Measurements from ENCODE around the gene MOCS1. TPM values are rescaled to one million over a fixed set of nuclear protein-coding genes. Genes with fewer than 3 reads are reported as not detected.
"Not testable (repeated sequence)": the region's sequence is repeated elsewhere in the genome, so short reads cannot be mapped to it uniquely, and the experiment has no call there.

Gene MOCS1
- total and polyA plus RNA-seq, 2 donors (not counting 1 experiment from before 2014, with no cell fraction given): 0.15 TPM; not detected in 1

DNA sequence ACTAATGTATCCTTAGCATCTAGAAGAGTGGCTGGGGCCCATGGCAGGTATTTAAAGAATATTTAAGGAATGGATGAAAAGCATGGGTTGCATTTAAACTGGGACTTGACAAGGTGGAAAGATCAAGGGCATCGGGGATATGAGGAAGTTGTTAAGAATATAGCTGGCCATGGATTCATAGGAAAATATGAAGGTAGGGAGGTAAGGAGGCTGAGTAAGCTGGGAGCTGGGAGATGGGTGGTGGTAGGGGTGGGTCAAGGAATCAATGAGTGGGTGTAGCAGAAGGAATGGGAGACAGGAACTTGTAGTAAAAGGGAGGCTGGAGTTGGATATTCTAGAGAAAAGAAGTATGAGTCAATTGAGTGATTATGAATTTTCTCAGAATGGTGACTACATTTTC, 44.0 kb upstream of the MOCS1 start:
- 73% methylated on average over 1 of the region's 1 CpG for WGBS (ENCODE audit: insufficient coverage)
- H3K9ac ChIP-seq (ENCODE audit: low read length): no peak overlapping the region
- intact Hi-C loops (cut with micrococcal nuclease): no loop called here
- TF ChIP-seq, protein P1, sequence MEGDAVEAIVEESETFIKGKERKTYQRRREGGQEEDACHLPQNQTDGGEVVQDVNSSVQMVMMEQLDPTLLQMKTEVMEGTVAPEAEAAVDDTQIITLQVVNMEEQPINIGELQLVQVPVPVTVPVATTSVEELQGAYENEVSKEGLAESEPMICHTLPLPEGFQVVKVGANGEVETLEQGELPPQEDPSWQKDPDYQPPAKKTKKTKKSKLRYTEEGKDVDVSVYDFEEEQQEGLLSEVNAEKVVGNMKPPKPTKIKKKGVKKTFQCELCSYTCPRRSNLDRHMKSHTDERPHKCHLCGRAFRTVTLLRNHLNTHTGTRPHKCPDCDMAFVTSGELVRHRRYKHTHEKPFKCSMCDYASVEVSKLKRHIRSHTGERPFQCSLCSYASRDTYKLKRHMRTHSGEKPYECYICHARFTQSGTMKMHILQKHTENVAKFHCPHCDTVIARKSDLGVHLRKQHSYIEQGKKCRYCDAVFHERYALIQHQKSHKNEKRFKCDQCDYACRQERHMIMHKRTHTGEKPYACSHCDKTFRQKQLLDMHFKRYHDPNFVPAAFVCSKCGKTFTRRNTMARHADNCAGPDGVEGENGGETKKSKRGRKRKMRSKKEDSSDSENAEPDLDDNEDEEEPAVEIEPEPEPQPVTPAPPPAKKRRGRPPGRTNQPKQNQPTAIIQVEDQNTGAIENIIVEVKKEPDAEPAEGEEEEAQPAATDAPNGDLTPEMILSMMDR (IDR thresholded peaks at IDR 0.05): no peak
- TF ChIP-seq EZH2 (IDR thresholded peaks at IDR 0.05; ENCODE audit: borderline replicate concordance, insufficient read depth, low read depth, low read length, poor library complexity, severe bottlenecking): no peak
- H3K27ac ChIP-seq (ENCODE audit: low read length in 2 of 2): no peak overlapping the region
- Mint-ChIP-seq H3K4me3 (no peak overlapping the region), H3K9me3 (ENCODE audit: insufficient read depth) (no peaks in the 10 kb centered on the region), H3K4me1 (no peaks in the 10 kb centered on the region), H3K27ac (no peak overlapping the region), H3K27me3 (peaks cover 11% of the 10 kb centered on the region)
- H4K20me1 ChIP-seq (ENCODE audit: control insufficient read depth, insufficient read depth, low read length, poor library complexity, severe bottlenecking): no peaks in the 10 kb centered on the region
- CTCF ChIA-PET: no interaction called here
- POLR2A ChIA-PET: no interaction called here
- no peaks in the 10 kb centered on the region for H3K36me3 ChIP-seq (replicated peaks in 1 of 2; ENCODE audit: control extremely low read depth in 1 of 2, control insufficient read depth in 1 of 2, extremely low read depth in 1 of 2, insufficient read depth in 2 of 2, low read length in 1 of 2)
- H3K79me2 ChIP-seq (ENCODE audit: control insufficient read depth, insufficient read depth, low read length): no peaks in the 10 kb centered on the region
- no peak overlapping the region for H3K4me3 ChIP-seq (ENCODE audit: control extremely low read depth in 1 of 5, extremely low read depth in 1 of 5, insufficient read depth in 1 of 5, low read depth in 2 of 5, low read length in 4 of 5)
- peaks cover 0 to 4% (median 0%) of the 10 kb centered on the region in 4 experiments for H3K27me3 ChIP-seq (replicated peaks in 1 of 4; ENCODE audit: control extremely low read depth in 1 of 4, control insufficient read depth in 3 of 4, insufficient read depth in 4 of 4, low read length in 3 of 4)
- no peaks in the 10 kb centered on the region for H3K4me1 ChIP-seq (ENCODE audit: control insufficient read depth in 2 of 2, insufficient read depth in 2 of 2, low read length in 2 of 2)
- H3K4me2 ChIP-seq (replicated peaks; ENCODE audit: low read depth, low read length, poor library complexity, severe bottlenecking): no peak overlapping the region
- no peak for ATAC-seq (ENCODE audit: low read depth)
- no peak for DNase-seq
- H2AFZ ChIP-seq (ENCODE audit: insufficient read depth, low read depth, low read length, poor library complexity, severe bottlenecking): no peak overlapping the region
- no peaks in the 10 kb centered on the region for H3K9me3 ChIP-seq (ENCODE audit: control extremely low read depth in 1 of 3, control insufficient read depth in 2 of 3, insufficient read depth in 1 of 3, low read length in 2 of 3)

DNA sequence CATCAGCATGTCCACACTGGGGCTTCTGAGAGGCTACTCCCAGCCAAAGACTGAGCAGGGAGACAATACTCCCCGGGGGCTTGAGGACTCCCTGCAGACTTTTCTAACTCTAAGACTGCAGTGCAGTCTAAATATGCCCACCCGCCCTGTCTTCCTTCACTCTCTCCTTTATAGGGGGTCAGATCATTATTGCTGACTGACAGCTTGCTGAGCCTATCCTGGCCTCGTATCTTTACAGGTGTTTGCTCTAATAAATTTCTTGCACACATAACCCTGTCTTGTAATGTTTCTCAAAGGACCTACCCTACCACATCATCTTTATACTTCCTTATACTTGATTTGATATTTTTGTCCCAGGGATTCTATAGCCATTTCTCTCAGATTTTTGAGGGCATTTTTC, 39.4 kb upstream of the MOCS1 start:
- TF ChIP-seq, protein P1 (IDR thresholded peaks at IDR 0.05): no peak
- no peak for TF ChIP-seq EZH2 (IDR thresholded peaks at IDR 0.05; ENCODE audit: borderline replicate concordance, insufficient read depth, low read depth, low read length, poor library complexity, severe bottlenecking)
- ChIA-PET CTCF (no interaction called here), POLR2A (no interaction called here)
- no peaks in the 10 kb centered on the region for H3K27me3 ChIP-seq (replicated peaks in 1 of 4; ENCODE audit: control extremely low read depth in 1 of 4, control insufficient read depth in 3 of 4, insufficient read depth in 4 of 4, low read length in 3 of 4)
- H4K20me1 ChIP-seq (ENCODE audit: control insufficient read depth, insufficient read depth, low read length, poor library complexity, severe bottlenecking): no peaks in the 10 kb centered on the region
- H3K9me3 ChIP-seq (ENCODE audit: control extremely low read depth in 1 of 3, control insufficient read depth in 2 of 3, insufficient read depth in 1 of 3, low read length in 2 of 3): no peaks in the 10 kb centered on the region
- no peak for ATAC-seq (ENCODE audit: low read depth)
- no peak overlapping the region for H2AFZ ChIP-seq (ENCODE audit: insufficient read depth, low read depth, low read length, poor library complexity, severe bottlenecking)
- H3K36me3 ChIP-seq (replicated peaks in 1 of 2; ENCODE audit: control extremely low read depth in 1 of 2, control insufficient read depth in 1 of 2, extremely low read depth in 1 of 2, insufficient read depth in 2 of 2, low read length in 1 of 2): no peaks in the 10 kb centered on the region
- Mint-ChIP-seq H3K4me1 (no peaks in the 10 kb centered on the region), H3K27ac (no peak overlapping the region), H3K4me3 (no peak overlapping the region), H3K27me3 (peaks cover 6% of the 10 kb centered on the region), H3K9me3 (ENCODE audit: insufficient read depth) (peaks cover 4% of the 10 kb centered on the region)
- no peak overlapping the region for H3K4me3 ChIP-seq (ENCODE audit: control extremely low read depth in 1 of 5, extremely low read depth in 1 of 5, insufficient read depth in 1 of 5, low read depth in 2 of 5, low read length in 4 of 5)
- H3K4me2 ChIP-seq (replicated peaks; ENCODE audit: low read depth, low read length, poor library complexity, severe bottlenecking): no peak overlapping the region
- DNase-seq: no peak
- no peaks in the 10 kb centered on the region for H3K4me1 ChIP-seq (ENCODE audit: control insufficient read depth in 2 of 2, insufficient read depth in 2 of 2, low read length in 2 of 2)
- no peaks in the 10 kb centered on the region for H3K79me2 ChIP-seq (ENCODE audit: control insufficient read depth, insufficient read depth, low read length)
- WGBS (ENCODE audit: insufficient coverage): 64% methylated on average over 2 of the region's 3 CpGs
- H3K27ac ChIP-seq (ENCODE audit: low read length in 2 of 2): no peak overlapping the region
- intact Hi-C loops (cut with micrococcal nuclease): no loop called here
- no peak overlapping the region for H3K9ac ChIP-seq (ENCODE audit: low read length)

- H3K9ac ChIP-seq (ENCODE audit: low read length); H3K9me3 ChIP-seq (ENCODE audit: control extremely low read depth in 1 of 3, control insufficient read depth in 2 of 3, insufficient read depth in 1 of 3, low read length in 2 of 3); H3K4me1 ChIP-seq (ENCODE audit: control insufficient read depth in 2 of 2, insufficient read depth in 2 of 2, low read length in 2 of 2); POLR2A ChIA-PET; H3K9me3 Mint-ChIP-seq (ENCODE audit: insufficient read depth); intact Hi-C loops (cut with micrococcal nuclease); H3K4me3 Mint-ChIP-seq; H3K79me2 ChIP-seq (ENCODE audit: control insufficient read depth, insufficient read depth, low read length); H4K20me1 ChIP-seq (ENCODE audit: control insufficient read depth, insufficient read depth, low read length, poor library complexity, severe bottlenecking); H3K27ac ChIP-seq (ENCODE audit: low read length in 2 of 2); H3K4me2 ChIP-seq (replicated peaks; ENCODE audit: low read depth, low read length, poor library complexity, severe bottlenecking); DNase-seq; CTCF ChIA-PET; H3K27ac Mint-ChIP-seq; ATAC-seq (ENCODE audit: low read depth); H2AFZ ChIP-seq (ENCODE audit: insufficient read depth, low read depth, low read length, poor library complexity, severe bottlenecking); H3K27me3 ChIP-seq (replicated peaks in 1 of 4; ENCODE audit: control extremely low read depth in 1 of 4, control insufficient read depth in 3 of 4, insufficient read depth in 4 of 4, low read length in 3 of 4); H3K4me3 ChIP-seq (ENCODE audit: control extremely low read depth in 1 of 5, extremely low read depth in 1 of 5, insufficient read depth in 1 of 5, low read depth in 2 of 5, low read length in 4 of 5); H3K27me3 Mint-ChIP-seq; H3K4me1 Mint-ChIP-seq; H3K36me3 ChIP-seq (replicated peaks in 1 of 2; ENCODE audit: control extremely low read depth in 1 of 2, control insufficient read depth in 1 of 2, extremely low read depth in 1 of 2, insufficient read depth in 2 of 2, low read length in 1 of 2): not testable (repeated sequence)
- no CpG with 5 or more reads among the region's 1 CpG for WGBS (ENCODE audit: insufficient coverage)
These were observed 38.5 kb upstream of the MOCS1 start for GRCh38 chr6:39972717-39973116.

All from B cell (primary cell).